ENCODE results near the gene HDAC3.

Gene HDAC3

GRCh38 chr5:141602606-141603005 lies 34.0 kb downstream of the HDAC3 start:
- DNase-seq (ENCODE audit: low read depth): no peak

DNA sequence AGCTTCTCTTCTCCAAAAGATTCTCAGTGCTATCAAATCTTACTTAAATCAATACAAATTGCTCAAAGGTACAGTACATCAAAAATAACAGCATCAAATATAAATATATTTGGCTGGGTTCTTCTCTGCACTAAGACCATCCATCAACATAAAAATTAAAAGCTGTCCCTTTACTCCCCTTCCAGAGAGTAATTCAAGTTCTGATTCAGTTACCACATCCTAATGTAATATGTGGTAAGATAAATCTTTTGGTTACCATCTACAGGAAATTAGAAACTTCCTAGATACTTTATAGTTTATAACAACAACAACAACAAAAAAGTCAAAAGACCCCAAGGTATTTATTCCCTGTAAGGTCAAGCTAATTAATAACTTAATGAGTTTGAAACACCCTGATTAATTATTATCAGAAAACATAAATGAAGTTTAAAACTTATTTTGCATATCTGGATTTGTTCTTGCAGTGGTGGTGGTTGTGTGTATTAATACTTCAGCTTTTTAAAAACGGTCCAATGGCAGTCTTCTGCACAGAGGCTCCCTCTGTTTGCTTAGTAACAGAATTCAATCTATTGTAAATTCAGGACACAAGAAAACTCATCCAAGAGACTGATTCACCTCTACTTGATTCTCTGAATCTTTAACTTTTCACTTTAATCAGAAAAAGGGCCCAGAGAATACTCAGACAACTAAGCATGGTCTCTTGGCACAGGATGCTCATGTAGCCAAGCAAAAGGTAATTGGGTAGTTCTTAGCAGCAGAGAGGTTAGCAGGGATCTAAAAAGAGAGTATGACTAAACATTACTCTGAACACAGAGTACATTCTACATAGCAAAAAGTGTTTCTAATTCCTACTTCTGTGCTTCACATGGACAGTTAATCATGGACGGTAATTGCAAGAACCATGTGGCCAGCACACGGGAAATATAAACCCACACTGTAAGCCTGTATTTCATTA lies 38.0 kb downstream of the HDAC3 start:
- no peak for DNase-seq (ENCODE audit: low read depth)

DNA sequence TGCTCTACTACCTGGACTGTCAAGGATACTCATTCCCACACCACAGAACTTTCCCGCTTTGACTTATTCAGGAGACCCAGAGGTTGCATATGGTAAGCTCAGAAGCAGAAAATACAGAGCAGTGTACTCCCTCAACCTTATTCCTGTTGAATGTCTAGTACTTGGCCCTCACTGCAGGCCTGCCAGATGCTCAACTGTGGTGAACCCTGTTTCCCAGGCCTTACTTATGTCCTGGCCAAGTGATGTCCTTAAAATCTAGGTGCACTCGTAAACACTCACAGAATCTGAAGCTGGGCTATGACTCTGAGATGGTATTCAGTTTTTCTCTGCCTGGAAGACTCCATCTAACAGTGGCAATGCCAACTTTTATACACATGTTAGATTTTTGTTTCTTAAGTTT lies 38.8 kb downstream of the HDAC3 start:
- DNase-seq (ENCODE audit: low read depth): no peak

- DNase-seq (ENCODE audit: low read depth): no peak
These were observed 39.3 kb downstream of the HDAC3 start for GRCh38 chr5:141597394-141597793.

DNA sequence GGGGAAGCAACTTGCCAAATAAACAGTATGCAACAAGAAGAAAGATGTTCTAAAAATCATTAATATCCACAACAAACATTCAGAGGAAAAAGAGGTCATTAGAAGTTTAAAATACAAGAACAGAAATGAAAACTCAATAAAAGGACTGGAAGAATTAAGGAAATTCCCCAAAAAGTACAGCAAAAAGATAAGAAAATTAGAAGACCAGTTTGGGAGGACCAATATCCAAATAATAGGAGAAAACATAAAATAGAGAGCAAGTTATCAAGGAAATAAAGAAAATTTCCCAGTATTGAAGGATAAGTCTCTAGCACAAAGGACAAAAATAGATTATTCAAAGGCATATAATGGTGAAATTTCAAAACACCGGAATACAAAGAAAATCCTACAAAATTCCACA lies 39.8 kb downstream of the HDAC3 start:
- no peak for DNase-seq (ENCODE audit: low read depth)

DNA sequence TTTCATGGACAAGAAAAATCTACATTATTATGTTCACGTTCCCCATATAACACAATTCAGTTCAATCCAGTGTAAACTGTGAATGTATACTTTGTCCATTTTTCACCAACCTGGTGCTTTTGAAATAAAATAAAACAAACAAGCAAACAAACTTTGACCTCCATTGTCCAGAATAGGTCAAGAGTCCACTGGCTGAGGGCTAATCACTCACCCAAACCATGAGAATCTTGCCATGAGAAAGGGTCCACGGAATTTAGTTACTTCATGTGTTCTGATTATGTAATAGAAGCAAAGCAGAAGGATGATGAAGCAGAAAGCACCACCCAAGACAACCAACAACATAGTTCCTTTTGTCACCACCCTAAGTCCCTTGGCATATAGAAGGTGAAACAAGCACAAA lies 46.5 kb downstream of the HDAC3 start:
- no peak for DNase-seq (ENCODE audit: low read depth)

DNA sequence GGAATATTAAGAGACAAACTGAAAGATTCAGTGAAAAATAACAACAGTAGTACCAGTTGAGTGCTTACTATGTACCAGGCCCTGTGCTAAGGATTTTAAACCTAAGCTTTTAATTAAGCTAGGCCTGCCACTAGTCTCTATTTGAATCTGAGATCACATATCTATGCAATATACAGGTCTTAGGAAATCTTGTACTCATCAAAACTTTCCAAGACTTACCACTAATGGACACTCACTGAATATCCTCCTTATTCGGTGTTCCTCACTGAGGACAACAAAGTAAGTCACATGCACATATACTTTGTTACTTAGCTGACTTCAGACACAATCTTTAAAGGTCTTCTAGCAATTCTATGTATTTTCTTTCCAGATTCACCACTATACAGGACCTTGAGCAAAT lies 50.4 kb downstream of the HDAC3 start:
- DNase-seq (ENCODE audit: low read depth): no peak

GRCh38 chr5:141585594-141585993 lies 51.1 kb downstream of the HDAC3 start:
- DNase-seq (ENCODE audit: low read depth): no peak

GRCh38 chr5:141574122-141574510 lies 62.5 kb downstream of the HDAC3 start:
- DNase-seq (ENCODE audit: low read depth): no peak

DNA sequence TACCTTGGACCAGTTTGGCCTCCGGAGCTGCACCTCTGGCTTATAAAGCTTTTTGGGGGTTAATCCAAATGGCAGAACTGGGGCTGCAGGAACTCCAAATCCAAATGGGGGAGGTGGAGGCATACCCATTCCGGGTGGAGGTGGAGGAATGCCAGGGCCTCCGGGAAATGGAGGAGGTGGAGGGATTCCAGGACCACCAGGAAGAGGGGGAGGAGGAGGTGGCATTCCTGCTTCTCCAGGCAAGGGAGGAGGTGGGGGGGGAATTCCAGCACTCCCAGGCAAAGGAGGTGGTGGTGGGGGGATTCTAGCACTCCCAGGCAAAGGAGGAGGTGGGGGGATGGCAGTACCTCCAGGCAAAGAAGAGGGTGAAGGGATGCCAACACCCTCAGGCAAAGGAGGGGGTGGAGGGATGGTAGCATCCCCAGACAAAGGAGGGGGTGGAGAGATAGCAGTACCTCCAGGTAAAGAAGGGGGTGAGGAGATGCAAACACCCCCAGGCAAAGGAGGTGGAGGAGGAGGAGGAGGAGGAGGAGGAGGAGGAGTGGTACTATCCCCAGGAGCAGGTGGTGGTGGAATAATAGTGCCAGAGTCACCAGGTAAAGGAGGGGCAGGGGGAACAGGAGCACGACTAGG lies 63.0 kb downstream of the HDAC3 start:
- no peak for DNase-seq (ENCODE audit: low read depth)
